T-helper 2 cell treated with Interferon-gamma antibody and Interleukin-4, amounts not matched to agents 5 μg/mL and 100 μg/mL, for 36 hours (primary cell): Measurements from ENCODE around the gene PURB.
A peak's percentile ranks its signal among the peaks of the same experiment; 100 is the strongest.
"Not testable (repeated sequence)": the region's sequence is repeated elsewhere in the genome, so short reads cannot be mapped to it uniquely, and the experiment has no call there.

Experiments
- DNase-seq: peaks from one replicate; pipeline ENCODE4 v3.0.0; 2021; ENCODE audit warnings: low spot score
- H3K27ac Mint-ChIP-seq: one replicate; pipeline ENCODE4 v1.8.0; 2021; ENCODE audit warnings: mild to moderate bottlenecking, mixed read lengths
- H3K27me3 Mint-ChIP-seq: one replicate; pipeline ENCODE4 v1.8.0; 2021; ENCODE audit warnings: low read depth, mixed read lengths
- H3K36me3 Mint-ChIP-seq: one replicate; pipeline ENCODE4 v1.8.0; 2021; ENCODE audit warnings: low read depth, mixed read lengths
- H3K4me1 Mint-ChIP-seq: one replicate; pipeline ENCODE4 v1.8.0; 2021; ENCODE audit warnings: low read depth, mixed read lengths
- H3K4me3 Mint-ChIP-seq: one replicate; pipeline ENCODE4 v1.8.0; 2022; ENCODE audit warnings: mild to moderate bottlenecking, moderate library complexity, mixed read lengths
- H3K9me3 Mint-ChIP-seq: one replicate; pipeline ENCODE4 v1.8.0; 2021; ENCODE audit warnings: mixed read lengths

The PURB gene

DNA sequence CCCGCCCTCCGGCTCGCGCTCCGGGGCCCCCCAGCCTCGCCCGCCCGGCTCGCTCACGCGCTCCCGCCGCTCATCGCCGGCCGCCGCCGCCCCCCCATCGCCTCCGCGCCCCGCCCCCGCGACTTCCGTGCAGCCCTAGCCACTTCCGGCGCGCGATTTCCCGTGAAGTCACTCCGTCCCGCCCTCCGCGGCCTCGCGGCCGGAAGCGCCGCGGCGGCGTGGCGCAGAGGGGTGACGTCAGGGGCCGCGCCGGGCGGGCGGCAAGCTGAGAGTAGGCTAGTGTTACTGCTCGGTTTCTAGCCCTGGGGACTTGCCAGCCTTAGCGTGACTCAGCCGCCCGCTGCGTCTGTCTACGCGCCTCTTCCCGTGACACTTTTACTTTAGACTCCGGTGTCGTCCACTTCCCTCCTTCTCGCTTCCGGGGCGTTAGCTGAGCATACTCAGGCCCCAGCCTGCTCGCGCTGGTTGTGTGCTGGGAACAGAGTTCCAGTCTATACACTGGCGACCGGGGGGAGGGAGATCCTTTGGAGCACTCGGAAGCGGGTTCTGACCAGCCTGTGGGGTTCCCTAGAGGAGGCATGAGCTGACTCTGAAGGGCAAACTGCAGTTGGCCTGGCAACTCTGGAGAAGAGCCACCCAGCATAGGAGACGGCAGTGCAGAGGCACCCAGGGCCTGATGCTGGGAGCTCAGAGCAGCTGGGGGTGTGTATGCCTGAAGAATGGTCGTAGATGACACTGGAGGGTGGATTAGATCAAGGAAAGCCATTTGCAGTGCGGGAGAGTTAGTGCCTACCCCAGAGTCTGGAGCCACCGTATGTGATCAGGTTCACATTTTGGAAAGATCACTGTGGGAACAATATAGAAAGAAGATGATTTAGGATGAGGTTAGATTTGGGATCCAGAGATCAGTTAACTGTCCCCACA, at the start of gene PURB:
TSS of gene PURB (minus strand) at position 137 of the 924 bp plus-strand sequence. CDS start 182 bp downstream, outside the sequence.
- peak; percentile 99 for DNase-seq
- Mint-ChIP-seq H3K4me1 (peaks cover 43% of the 10 kb centered on the region), H3K4me3 (peak within 1 kb of the TSS; percentile 96), H3K9me3 (no peaks in the 10 kb centered on the region), H3K27me3 (no peaks in the 10 kb centered on the region), H3K36me3 (peaks cover 33% of the 10 kb centered on the region), H3K27ac (peak within 1 kb of the TSS; percentile 99)

DNA sequence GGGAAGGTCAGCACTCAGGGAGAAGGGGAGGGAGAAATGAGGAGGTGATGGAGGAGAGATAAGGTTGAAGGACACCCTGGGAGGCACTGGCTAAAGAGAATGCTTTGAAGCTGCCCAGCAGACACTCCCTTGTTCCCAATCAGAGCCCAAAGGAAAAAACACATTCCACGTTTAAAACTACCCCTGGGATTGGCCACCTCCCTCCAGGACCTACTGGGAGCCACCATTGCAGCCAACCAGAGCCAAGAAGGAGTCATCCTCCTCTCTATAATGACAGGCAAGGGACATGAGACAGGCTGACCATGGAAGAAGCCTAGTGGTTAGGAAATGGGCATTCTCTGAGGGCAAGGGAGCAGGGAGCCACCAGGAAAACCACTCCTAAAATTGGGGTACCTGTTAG, 49.7 kb upstream of the PURB start:
- no peak overlapping the region for H3K4me3 Mint-ChIP-seq
- H3K27me3 Mint-ChIP-seq = peaks cover 20% of the 10 kb centered on the region
- no peaks in the 10 kb centered on the region for H3K36me3 Mint-ChIP-seq
- DNase-seq = no peak
- H3K4me1 Mint-ChIP-seq = peaks cover 5% of the 10 kb centered on the region
- H3K27ac Mint-ChIP-seq = no peak overlapping the region
- no peaks in the 10 kb centered on the region for H3K9me3 Mint-ChIP-seq

DNA sequence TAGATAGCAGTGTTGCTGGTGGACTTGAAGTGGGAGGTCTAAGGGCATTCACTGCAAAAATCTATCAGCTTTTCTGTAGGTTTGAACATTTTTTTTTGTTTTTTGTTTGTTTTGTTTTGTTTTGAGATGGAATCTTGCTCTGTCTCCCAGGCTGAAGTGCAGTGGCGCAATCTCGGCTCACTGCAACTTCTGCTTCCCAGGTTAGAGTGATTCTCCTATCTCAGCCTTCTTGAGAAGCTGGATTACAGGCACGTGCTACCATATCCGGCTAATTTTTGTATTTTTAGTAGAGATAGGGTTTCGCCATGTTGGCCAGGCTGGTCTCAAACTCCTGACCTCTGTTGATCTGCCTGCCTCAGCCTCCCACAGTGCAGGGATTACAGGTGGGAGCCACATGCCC, 49.2 kb upstream of the PURB start:
- not testable (repeated sequence) for H3K9me3 Mint-ChIP-seq, H3K27ac Mint-ChIP-seq
- H3K27me3 Mint-ChIP-seq = peaks cover 20% of the 10 kb centered on the region

DNA sequence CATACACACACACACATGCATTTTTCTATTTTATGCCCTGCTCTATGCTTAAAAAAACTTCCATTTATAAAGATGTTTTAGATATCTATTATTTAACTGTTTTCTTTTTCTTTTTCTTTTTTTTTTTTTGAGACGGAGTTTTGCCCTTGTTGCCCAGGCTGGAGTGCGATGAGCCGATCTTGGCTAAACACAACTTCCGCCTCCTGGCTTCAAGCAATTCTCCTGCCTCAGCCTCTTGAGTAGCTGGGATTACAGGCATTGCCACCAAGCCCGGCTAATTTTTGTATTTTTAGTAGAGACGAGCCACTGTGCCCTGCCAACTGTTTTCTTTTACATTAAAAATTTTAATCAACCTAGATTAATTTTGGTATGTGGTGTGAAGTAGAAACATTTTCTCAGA, 45.6 kb upstream of the PURB start:
- Mint-ChIP-seq H3K4me1 (peaks cover 2% of the 10 kb centered on the region), H3K4me3 (no peak overlapping the region), H3K27me3 (peaks cover 24% of the 10 kb centered on the region), H3K36me3 (no peaks in the 10 kb centered on the region), H3K27ac (no peak overlapping the region), H3K9me3 (no peaks in the 10 kb centered on the region)
- no peak for DNase-seq

More for the DNA sequence above, 49.2 kb upstream of the PURB start:
- H3K4me3 Mint-ChIP-seq, H3K36me3 Mint-ChIP-seq, H3K4me1 Mint-ChIP-seq, DNase-seq: not testable (repeated sequence)

DNA sequence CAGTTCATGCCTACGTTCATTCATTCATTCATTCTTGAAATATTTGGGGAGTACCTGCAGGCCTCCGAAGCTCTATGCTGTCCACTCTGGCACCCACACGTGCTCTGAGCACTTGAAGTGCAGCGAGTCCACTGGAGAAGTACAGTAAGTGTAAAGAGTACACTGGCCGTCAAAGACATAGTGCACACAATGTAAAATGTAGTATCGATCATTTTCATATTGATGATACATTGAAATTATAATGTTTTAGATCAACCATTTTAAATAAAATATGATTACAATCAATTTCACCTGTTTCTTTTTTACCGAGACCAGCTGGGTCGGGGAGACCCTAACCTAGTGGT, 37.0 kb upstream of the PURB start:
- no peak for DNase-seq
- Mint-ChIP-seq H3K27ac (no peak overlapping the region), H3K36me3 (no peaks in the 10 kb centered on the region), H3K4me1 (peaks cover 13% of the 10 kb centered on the region), H3K9me3 (no peaks in the 10 kb centered on the region), H3K4me3 (no peak overlapping the region), H3K27me3 (no peaks in the 10 kb centered on the region)

DNA sequence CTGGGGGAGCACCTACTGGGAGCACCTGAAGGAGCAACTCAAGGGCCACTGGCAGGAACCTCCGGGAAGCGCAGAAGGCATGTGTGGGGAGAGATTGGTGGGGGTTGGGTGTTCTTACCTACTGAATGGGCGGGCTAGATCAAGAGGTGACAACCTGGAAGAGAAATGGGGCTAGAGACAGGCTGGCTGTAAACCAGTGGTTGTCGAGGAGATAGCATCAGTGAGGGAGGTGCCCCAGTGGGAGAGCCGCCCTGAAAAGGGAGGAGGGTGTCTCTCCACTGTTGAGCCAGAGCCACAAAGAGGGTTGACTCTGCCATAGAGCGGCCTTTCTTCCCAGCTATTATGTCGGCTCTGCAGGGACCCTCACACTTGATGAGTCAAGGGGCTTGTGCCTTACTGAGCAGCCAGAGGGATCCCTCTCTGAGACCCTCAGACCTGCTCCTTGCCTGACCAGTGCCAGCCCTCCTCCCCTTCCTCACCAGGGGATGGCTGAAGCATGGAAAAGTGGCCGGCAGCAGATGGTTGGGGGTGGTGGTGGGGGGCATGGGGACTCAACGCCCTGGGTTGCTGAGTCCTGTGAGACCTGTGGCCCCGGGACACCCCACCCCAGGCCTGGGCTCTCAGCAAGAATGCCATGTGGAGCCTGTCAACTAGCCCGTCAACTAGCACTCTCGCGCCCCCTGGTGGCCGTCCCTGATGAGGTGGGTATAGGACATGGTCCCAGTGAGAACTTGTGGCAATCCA, 36.4 kb upstream of the PURB start:
- peak; percentile 85 for DNase-seq
- peaks cover 13% of the 10 kb centered on the region for H3K4me1 Mint-ChIP-seq
- H3K27me3 Mint-ChIP-seq = no peaks in the 10 kb centered on the region
- H3K9me3 Mint-ChIP-seq = no peaks in the 10 kb centered on the region
- no peaks in the 10 kb centered on the region for H3K36me3 Mint-ChIP-seq
- H3K27ac Mint-ChIP-seq = no peak overlapping the region
- H3K4me3 Mint-ChIP-seq = no peak overlapping the region

DNA sequence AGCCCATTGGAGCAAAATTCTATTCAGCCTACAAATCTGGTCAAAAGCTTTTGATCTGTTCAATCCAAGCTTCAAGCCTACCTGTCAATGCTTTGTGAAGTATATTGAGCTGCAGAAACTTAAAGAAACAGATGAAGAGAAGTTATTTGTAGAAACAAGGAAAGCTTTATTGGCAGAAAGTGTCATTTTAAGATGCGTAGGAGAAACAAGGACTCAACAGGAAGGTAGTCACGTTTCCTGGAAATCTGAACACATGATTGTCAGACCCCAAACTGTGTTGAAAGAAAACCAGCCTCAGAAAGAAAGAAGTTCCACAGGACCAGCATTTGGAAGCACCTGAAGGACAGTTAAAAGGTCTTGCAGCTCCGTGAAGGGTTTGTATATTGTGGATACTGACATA, 34.8 kb upstream of the PURB start:
- H3K9me3 Mint-ChIP-seq = no peaks in the 10 kb centered on the region
- H3K36me3 Mint-ChIP-seq = no peaks in the 10 kb centered on the region
- no peaks in the 10 kb centered on the region for H3K27me3 Mint-ChIP-seq
- DNase-seq = no peak
- H3K4me1 Mint-ChIP-seq = peaks cover 17% of the 10 kb centered on the region
- no peak overlapping the region for H3K27ac Mint-ChIP-seq
- no peak overlapping the region for H3K4me3 Mint-ChIP-seq

DNA sequence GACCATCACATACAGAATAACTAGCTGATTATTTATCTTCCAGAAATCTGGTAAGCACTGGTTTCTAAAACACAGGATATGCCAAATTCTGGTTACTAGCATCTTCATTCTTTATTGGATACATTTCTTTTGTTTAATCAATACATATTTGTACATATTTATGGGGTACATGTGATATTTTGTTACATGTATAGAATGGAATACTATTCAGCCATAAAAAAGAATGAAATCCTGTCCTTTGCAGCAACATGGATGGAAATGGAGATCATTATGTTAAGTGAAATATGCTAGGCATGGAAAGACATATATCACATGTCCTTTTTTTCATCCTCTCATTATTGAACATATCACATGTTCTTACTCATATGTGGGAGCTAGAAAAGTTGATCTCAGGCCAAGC, 32.7 kb upstream of the PURB start:
- Mint-ChIP-seq H3K27me3 (no peaks in the 10 kb centered on the region), H3K4me3 (no peak overlapping the region), H3K36me3 (no peaks in the 10 kb centered on the region), H3K27ac (no peak overlapping the region), H3K4me1 (peaks cover 26% of the 10 kb centered on the region), H3K9me3 (no peaks in the 10 kb centered on the region)
- no peak for DNase-seq

DNA sequence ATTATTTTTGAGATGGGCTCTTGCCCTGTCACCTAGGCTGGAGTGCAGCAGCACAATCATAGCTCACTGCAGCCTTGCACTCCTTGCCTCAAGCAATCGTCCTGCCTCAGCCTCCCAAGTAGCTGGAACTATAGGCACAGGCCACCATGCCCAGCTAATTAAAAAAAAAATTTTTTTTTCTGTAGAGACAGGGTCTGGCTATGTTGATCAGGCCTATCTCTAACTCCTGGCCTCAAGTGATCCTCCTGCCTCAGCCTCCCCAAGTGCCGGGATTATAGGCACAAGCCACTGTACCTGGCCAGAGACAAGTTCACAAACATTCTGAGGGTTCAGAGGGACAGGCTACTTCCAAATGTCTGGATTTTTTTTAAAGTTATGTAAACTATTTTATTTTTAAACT, 32.1 kb upstream of the PURB start:
- H3K4me1 Mint-ChIP-seq = peaks cover 26% of the 10 kb centered on the region
- no peak for DNase-seq
- no peaks in the 10 kb centered on the region for H3K9me3 Mint-ChIP-seq
- H3K27me3 Mint-ChIP-seq = no peaks in the 10 kb centered on the region
- no peaks in the 10 kb centered on the region for H3K36me3 Mint-ChIP-seq
- no peak overlapping the region for H3K27ac Mint-ChIP-seq
- H3K4me3 Mint-ChIP-seq = no peak overlapping the region

DNA sequence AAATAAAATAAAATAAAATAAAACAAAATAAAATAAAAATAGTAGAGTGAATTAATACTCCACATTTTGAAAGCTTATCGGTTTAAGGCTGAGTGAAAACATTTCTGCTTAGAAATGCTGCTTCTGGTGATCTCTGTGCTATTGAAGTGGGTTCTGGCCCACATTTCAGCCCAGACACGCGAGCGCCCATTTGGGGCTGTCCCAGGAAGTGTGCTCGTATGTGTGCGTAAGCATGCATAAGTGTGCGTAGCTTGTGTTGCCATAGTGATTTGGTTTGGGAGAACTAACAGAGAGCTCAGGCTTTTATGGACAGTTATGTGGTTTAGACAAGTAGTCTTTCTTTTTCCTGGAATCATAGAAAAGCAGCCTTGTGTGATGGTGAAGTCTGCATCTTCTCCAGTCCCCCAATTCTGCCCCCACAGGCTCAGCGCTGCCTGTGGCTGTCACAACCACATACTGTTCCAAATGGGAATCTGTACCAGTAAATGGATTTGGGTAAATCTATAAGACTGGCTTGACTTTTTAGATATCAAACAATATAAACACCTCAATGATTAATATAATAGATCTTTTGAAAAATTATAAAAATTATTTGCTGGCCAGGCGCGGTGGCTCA, 29.8 kb upstream of the PURB start:
- DNase-seq = peak; percentile 83
- Mint-ChIP-seq H3K4me3 (peak overlapping the region; percentile 60), H3K9me3 (no peaks in the 10 kb centered on the region), H3K27me3 (no peaks in the 10 kb centered on the region), H3K4me1 (peaks cover 20% of the 10 kb centered on the region), H3K36me3 (no peaks in the 10 kb centered on the region), H3K27ac (peak overlapping the region; percentile 91)

DNA sequence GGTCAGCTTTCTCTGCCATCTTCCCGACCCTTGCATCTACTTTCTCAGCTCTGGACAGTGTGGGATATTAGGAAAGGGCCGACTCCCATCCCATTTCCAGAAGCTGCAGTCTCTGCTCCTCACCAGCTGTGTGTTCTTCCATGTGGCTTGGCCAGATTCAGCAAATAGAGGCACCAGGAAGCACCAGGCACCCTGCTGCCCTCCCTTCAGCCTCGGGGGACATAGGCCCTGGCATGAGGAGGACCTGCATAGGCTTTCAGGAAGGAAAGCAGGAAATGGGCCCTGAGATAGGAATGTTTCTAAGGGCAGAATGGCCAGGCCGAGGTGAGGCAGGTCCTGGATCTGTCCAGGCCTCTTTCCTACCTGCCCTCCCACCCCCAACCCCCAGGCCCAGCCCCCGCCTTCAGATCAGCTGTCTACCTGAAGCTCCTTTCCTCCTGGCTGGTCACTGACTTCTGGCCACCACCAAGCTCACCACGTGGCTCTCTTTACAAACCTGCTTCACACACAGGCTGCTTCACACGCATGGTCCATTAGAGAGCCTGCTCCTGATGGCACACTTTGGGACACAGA, 27.5 kb upstream of the PURB start:
- no peak for DNase-seq
- no peaks in the 10 kb centered on the region for H3K9me3 Mint-ChIP-seq
- peaks cover 15% of the 10 kb centered on the region for H3K4me1 Mint-ChIP-seq
- no peak overlapping the region for H3K4me3 Mint-ChIP-seq
- H3K27me3 Mint-ChIP-seq = no peaks in the 10 kb centered on the region
- H3K27ac Mint-ChIP-seq = peak overlapping the region; percentile 38
- no peaks in the 10 kb centered on the region for H3K36me3 Mint-ChIP-seq

DNA sequence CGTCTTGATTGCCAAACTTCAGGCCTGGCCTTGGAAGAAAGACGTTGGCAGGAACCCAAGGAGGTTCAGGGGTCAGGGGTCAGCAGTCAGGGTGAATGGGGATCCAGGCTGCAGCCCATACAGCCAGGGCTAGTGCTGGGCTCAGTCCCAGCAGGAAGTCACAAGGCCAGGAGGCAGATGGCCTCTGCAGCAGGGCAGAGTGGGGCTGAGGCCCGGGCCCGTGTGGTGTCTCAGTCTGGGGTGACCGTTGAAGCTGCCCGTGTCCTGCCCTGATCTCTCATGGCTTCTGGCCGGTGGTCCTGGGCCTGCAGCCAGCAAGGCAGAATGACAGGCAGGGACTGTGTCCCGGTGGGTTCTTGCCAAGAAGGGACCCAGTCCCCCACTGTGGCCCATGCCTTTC, 26.6 kb upstream of the PURB start:
- Mint-ChIP-seq H3K4me3 (no peak overlapping the region), H3K27me3 (no peaks in the 10 kb centered on the region), H3K4me1 (peaks cover 15% of the 10 kb centered on the region), H3K9me3 (no peaks in the 10 kb centered on the region), H3K27ac (no peak overlapping the region), H3K36me3 (no peaks in the 10 kb centered on the region)
- DNase-seq = no peak

DNA sequence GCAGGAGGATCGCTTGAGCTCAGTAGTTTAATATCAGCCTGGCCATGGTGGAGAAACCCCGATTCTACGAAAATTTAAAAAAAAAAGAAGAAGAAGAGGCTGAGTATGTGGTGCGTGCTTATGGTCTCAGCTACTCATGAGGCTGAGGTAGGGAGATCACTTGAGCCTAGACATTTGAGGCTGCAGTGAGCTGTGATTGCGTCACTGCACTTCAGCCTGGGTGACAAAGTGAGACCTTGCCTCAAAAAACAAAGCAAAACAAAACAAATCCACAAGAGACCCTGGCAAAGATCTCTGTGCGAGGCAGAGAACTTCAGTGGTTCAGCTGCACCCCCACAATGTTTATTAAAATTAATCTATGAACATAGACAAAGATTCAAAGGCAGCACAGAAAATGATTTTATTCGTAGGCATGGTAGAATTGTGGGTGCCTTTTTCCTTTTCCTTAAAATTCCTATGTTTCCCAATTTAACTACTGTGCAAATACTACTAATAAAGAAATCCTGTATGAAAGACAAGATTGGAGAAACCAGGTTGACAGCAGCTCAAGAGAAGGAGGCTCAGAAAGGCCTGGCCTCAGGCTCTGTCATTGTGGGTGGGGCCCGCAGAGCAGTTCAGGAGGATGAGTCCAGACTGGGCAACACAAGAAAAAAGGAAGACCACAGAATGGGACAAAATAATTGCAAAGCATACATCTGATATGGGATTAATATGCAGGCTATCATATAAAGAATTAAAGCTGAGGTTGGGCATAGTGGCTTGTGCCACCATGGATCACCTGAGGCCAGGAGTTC, 24.5 kb upstream of the PURB start:
- Mint-ChIP-seq H3K27ac (no peak overlapping the region), H3K4me3 (no peak overlapping the region), H3K9me3 (no peaks in the 10 kb centered on the region), H3K27me3 (peaks cover 5% of the 10 kb centered on the region), H3K4me1 (peaks cover 9% of the 10 kb centered on the region), H3K36me3 (no peaks in the 10 kb centered on the region)
- no peak for DNase-seq
